Measurements from ENCODE around the gene RASL11B.

DNA sequence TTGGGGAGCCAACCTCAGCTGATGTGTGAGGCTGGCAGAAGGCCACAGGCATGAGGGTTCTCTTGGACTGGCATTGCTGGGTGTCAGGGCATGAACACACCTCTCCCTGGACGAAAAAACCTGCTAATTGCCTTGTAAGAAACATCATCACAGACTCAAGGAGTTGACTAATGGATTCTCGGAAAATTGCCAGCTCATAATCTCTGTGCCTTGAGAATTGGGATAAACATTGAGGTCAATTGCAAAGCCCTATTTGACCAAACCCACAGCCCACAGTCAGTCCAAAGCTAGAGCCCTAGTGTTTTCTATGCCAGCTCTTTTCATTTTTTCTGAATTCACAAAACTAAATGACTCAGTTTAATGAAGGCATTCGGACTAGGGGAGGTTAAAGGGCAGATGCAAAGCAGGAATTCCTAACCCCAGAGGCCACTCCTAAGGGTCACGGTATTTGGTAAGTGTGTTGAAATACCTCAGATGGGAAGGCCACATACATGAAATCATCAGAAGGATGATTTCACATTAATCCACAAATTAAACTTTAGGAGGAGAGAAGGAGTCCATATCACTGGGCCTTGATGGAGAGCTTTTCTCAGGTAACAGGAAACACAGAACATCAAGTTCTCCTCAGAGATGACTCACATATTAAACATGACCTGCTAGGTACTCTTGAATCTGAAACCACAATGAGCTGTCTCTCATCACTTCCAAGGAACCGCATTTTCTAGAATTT is 39.0 kb upstream of the RASL11B start:
- no peak for TF ChIP-seq POLR2AphosphoS5 (IDR thresholded peaks at IDR 0.05)
- no peak for TF ChIP-seq CTCF (IDR thresholded peaks at IDR 0.05)
- TF ChIP-seq POLR2A (IDR thresholded peaks at IDR 0.05): no peak
